Cardiac fibroblast (primary cell): ENCODE data around the gene NR4A3.

ENCODE experiments used
- DNase-seq, 2 donors: peaks; one replicate each; pipeline versions ENCODE4 v3.0.0 to v3.0.0-alpha.2; 2010; ENCODE audit warnings: low read depth in 2 of 2
- H3K4me3 ChIP-seq, 2 donors: replicated peaks in 1 of 2; 1 replicate in 1 of 2; 2 replicates in 1 of 2; pipeline ENCODE4 v1.5.1; 2011; ENCODE audit warnings: low read depth in 2 of 2, low read length in 2 of 2, mild to moderate bottlenecking in 2 of 2, moderate library complexity in 1 of 2
- CTCF ChIP-seq: IDR thresholded peaks from one replicate; pipeline ENCODE4 v1.5.1; 2011; ENCODE audit warnings: low read depth, mild to moderate bottlenecking, low read length, inconsistent platforms

NR4A3 gene

GRCh38 chr9:99870126-99870525 is 48.4 kb downstream of the NR4A3 start:
- no peak for TF ChIP-seq CTCF
- DNase-seq: peak in 1 of 2 donors; percentile 60
- no peak overlapping the region for H3K4me3 ChIP-seq

- DNase-seq: peak in 1 of 2 donors; percentile 80
- TF ChIP-seq CTCF: no peak
- no peak overlapping the region for H3K4me3 ChIP-seq
Measured at GRCh38 chr9:99873531-99873930, 51.8 kb downstream of the NR4A3 start.

- no peak for TF ChIP-seq CTCF
- no peak overlapping the region for H3K4me3 ChIP-seq
- peak in 1 of 2 donors; percentile 24 for DNase-seq
Measured at GRCh38 chr9:99873943-99874584, 52.4 kb downstream of the NR4A3 start.

- DNase-seq: no peak
- no peak overlapping the region for H3K4me3 ChIP-seq
- TF ChIP-seq CTCF: no peak
Measured at GRCh38 chr9:99876190-99876589, 54.5 kb downstream of the NR4A3 start.

GRCh38 chr9:99878651-99879050 is 57.0 kb downstream of the NR4A3 start:
- DNase-seq: peak in 1 of 2 donors; percentile 8
- TF ChIP-seq CTCF: no peak
- H3K4me3 ChIP-seq: no peak overlapping the region

- no peak for DNase-seq
Measured at GRCh38 chr9:99881769-99882168, 60.1 kb downstream of the NR4A3 start.

More at GRCh38 chr9:99881769-99882168, 60.1 kb downstream of the NR4A3 start:
- no peak for TF ChIP-seq CTCF
- H3K4me3 ChIP-seq: no peak overlapping the region
